ACC112 (cell line): ENCODE measurements around the gene GPHN.

Experiments used
- H2AFZ ChIP-seq: fragments of 200-600 bp; sonication (generic); one replicate; pipeline ENCODE4 v1.6.0; 2017; ENCODE audit warnings: antibody characterized with exemption, low read length; ENCODE audit not compliant: unreplicated experiment
- H3K27ac ChIP-seq: fragments of 200-600 bp; sonication (generic); 2 replicates; pipeline ENCODE4 v1.5.1; 2014; ENCODE audit warnings: low read depth, mild to moderate bottlenecking, antibody characterized with exemption, low read length, moderate library complexity
- H3K27me3 ChIP-seq: fragments of 200-600 bp; sonication (generic); 2 replicates; pipeline ENCODE4 v1.6.1; 2014; ENCODE audit warnings: mild to moderate bottlenecking, antibody characterized with exemption, low read length, moderate library complexity, mixed read lengths; ENCODE audit not compliant: insufficient read depth
- H3K36me3 ChIP-seq: fragments of 200-600 bp; sonication (generic); 2 replicates; pipeline ENCODE4 v1.6.1; 2016; ENCODE audit warnings: mild to moderate bottlenecking, antibody characterized with exemption, low read length, moderate library complexity, mixed read lengths; ENCODE audit not compliant: insufficient read depth
- H3K4me1 ChIP-seq: fragments of 200-600 bp; sonication (generic); one replicate; pipeline ENCODE4 v1.6.1; 2016; ENCODE audit warnings: low read length, mixed read lengths; ENCODE audit not compliant: insufficient read depth, unreplicated experiment, control insufficient read depth
- H3K4me3 ChIP-seq: fragments of 200-600 bp; sonication (generic); 2 replicates; pipeline ENCODE4 v1.5.1; 2014; ENCODE audit warnings: mild to moderate bottlenecking, low read depth, low read length
- H3K79me2 ChIP-seq: fragments of 200-600 bp; sonication (generic); one replicate; pipeline ENCODE4 v1.6.0; 2016; ENCODE audit warnings: low read length; ENCODE audit not compliant: control insufficient read depth, unreplicated experiment, insufficient read depth

Gene GPHN

DNA sequence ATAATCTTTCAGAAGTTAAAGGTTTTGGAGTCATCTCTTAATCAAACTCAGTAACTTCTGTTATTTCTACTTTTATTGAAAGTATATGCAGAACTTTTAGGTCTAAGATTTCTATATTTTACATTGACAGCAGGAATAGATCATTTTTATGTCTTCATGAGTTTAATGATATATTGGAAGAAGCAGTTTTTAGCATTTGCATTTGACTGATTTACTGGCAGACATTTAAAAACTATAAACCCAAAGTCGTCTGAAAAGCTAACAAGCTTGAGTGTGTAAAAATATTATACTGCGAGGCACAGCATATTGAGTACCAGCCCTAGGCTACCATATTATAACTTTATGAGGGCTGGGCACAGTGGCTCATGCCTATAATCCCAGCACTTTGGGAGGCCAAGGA lies 467.3 kb downstream of the GPHN start:
- Histone ChIP-seq H2AFZ (no peak overlapping the region), H3K4me1 (peaks cover 15% of the 10 kb centered on the region), H3K36me3 (no peaks in the 10 kb centered on the region), H3K79me2 (no peaks in the 10 kb centered on the region), H3K27me3 (no peaks in the 10 kb centered on the region), H3K4me3 (no peak overlapping the region), H3K27ac (no peak overlapping the region)

DNA sequence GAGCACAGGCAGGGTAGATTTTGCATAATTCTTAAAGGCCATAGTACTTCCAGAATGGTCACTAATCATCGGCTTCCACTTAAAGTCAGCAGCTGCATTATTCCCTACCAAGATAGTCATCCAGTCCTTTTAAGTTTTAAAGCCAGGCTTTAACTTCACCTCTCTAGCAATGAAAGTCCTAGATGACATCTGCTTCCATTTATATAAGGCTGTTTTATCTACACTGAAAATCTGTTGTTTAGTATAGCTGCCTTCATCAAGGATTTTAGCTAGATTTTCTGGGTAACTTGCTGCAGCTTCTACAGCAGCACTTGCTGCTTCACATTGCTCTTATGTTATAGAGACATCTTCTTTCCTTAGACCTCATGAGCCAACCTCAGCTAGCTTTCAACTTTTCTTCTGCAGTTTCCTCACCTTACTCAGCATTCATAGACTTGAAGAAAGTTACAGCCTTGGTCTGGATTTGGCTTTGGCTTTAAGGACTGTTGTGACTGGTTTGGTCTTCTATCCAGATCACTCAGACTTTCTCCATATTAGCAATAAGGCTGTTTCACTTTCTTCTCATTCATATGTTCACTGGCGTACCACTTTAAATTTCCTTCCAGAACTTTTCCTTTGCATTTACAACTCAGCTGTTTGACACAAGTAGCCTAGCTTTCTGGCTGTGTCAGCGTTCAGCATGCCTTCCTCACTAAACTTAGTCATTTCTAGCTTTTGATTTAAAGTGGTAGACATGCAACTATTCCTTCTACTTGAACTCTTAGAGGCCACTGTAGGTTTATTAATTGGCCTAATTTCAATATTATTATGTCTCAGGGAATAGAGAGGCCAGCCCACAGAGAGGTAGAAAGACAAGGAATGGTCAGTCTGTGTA lies 471.4 kb downstream of the GPHN start:
- H2AFZ ChIP-seq = no peak overlapping the region
- no peaks in the 10 kb centered on the region for H3K36me3 ChIP-seq
- H3K4me3 ChIP-seq = no peak overlapping the region
- H3K27me3 ChIP-seq = no peaks in the 10 kb centered on the region
- H3K79me2 ChIP-seq = no peaks in the 10 kb centered on the region
- peaks cover 10% of the 10 kb centered on the region for H3K4me1 ChIP-seq
- H3K27ac ChIP-seq = no peak overlapping the region

DNA sequence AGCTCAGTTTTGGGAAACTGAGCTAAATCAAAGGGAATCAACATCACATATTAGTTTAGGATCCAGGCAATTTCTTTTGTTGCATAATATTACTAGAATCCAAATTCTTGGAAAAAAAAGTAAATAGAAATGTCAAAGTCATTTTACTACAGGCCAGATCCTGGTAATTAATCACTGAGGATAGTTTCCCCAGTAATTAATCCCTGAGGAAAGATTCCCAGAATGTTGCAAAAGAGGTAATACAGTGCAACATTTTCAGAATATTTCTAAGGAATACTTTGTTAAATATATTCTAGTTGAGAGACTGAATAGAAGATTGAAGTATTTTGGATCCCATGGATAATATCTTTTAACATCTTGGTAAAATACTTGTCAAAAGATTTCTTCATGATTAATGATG lies 474.3 kb downstream of the GPHN start:
- H3K27ac ChIP-seq = no peak overlapping the region
- H3K27me3 ChIP-seq = no peaks in the 10 kb centered on the region
- H2AFZ ChIP-seq = no peak overlapping the region
- no peaks in the 10 kb centered on the region for H3K36me3 ChIP-seq
- H3K4me3 ChIP-seq = no peak overlapping the region
- H3K79me2 ChIP-seq = no peaks in the 10 kb centered on the region
- no peaks in the 10 kb centered on the region for H3K4me1 ChIP-seq

DNA sequence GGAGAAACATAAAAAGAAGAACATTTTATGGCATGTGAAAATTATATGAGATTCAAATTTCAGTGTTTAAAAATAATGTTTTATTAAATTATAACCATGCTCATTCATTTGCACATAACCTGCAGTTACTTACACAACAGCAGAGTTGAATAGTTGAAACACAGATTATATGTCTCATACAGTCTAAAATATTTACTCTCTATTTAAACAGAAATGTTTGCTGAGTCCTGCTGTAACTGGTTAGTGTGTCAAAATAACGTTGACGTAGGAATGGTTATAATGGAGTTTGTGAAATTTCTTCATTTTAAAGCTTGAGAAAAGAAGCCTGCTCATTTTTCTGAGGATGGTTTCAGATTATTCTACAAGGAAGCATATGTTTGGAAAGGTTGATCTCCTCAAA lies 484.8 kb downstream of the GPHN start:
- no peaks in the 10 kb centered on the region for H3K36me3 ChIP-seq
- H3K4me1 ChIP-seq = no peaks in the 10 kb centered on the region
- no peak overlapping the region for H3K27ac ChIP-seq
- no peaks in the 10 kb centered on the region for H3K27me3 ChIP-seq
- H3K79me2 ChIP-seq = no peaks in the 10 kb centered on the region
- no peak overlapping the region for H3K4me3 ChIP-seq
- no peak overlapping the region for H2AFZ ChIP-seq

DNA sequence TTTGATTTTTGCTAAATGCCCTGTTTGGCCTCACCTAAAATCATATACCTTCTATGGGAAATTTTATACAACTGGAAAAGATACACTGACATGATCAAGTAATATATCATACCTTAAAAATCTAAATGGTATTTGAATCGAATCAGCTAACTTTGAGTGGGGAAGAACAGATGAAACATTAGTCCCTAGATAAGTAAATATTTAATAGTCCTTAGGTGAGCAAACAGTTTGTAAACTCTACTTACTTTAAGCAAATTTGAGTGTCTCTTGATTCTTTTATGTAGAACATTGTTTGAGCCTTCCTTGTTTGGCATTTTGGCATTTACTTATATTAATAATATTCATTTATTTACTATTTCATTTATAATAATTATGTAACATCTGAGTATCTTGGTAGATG lies 485.6 kb downstream of the GPHN start:
- Histone ChIP-seq H3K27ac (no peak overlapping the region), H3K4me3 (no peak overlapping the region), H2AFZ (no peak overlapping the region), H3K79me2 (no peaks in the 10 kb centered on the region), H3K27me3 (no peaks in the 10 kb centered on the region), H3K36me3 (no peaks in the 10 kb centered on the region), H3K4me1 (no peaks in the 10 kb centered on the region)

DNA sequence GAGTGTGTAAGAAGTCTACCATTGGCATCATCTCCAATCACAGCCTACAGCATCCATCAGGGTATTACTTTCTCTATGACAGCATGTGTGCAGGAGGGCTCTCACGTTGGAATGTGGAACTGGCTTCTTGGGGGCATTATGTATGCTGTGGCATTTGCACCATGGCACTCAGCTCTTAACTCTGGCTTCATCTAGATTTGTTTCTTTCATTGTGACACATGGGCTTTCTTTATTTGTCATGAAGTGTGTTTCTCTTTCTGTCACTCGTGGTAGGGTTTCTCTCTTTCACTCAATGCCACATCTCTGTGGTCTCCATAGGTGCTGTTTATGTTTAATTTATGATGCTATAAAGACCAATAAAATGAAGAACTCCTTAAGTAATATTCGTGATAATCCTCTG lies 490.1 kb downstream of the GPHN start:
- H2AFZ ChIP-seq = no peak overlapping the region
- no peaks in the 10 kb centered on the region for H3K36me3 ChIP-seq

DNA sequence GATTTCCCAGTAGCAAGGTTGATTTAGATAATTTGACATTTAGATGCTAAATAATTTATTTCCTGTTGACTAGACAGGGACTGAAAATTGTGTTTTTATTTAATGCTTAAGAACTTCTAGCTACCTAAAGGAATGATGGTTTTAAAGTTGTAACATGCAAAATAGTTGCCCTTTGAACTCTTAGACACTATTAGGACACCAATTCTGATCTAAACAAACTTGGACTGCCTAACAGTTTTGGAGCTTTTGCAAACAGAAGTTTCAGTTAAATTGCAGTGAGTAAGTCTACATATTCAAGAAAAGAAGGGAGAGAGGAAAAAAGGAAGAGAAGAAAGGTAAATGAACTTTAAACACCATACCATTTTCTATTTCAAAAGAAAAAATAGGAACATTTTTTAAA lies 492.0 kb downstream of the GPHN start:
- H3K36me3 ChIP-seq = no peaks in the 10 kb centered on the region

More for the DNA sequence above, 490.1 kb downstream of the GPHN start:
- H3K27me3 ChIP-seq = no peaks in the 10 kb centered on the region
- H3K27ac ChIP-seq = no peak overlapping the region
- no peaks in the 10 kb centered on the region for H3K4me1 ChIP-seq
- no peaks in the 10 kb centered on the region for H3K79me2 ChIP-seq
- H3K4me3 ChIP-seq = no peak overlapping the region

DNA sequence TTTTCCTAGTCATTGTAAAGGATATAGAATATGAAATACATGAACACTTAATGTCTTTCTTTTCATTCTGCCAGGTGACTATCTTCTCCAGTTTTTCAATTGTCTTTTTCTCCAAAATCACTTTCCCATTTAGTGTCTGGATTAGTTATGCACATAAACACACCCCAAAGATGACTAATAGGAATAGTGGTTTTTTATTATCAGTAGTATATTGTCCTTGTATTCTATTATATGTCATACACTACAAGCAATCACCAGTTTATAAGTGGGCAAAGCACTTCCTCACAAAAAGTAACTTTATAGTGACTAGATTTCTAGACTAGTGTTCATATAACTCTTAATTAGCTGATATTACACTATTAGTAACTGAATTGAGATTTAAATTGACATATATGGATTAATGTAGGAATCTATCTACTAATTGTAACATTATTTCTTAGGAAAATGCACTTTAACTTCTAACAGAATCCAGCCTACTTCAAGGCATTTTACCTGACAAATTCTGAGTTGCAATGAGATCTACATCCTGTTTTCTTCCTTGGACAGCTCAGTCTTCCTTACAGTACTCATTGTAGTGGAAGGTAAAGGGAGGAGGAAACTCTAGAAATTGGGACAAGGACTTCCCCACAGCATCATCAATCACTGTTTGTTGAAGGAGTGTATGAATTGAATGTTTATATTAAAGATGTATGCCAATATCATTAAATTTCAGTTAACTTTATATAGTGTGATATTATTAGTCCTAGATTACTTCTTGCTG lies 495.2 kb downstream of the GPHN start:
- H3K79me2 ChIP-seq = no peaks in the 10 kb centered on the region
- H3K4me1 ChIP-seq = no peaks in the 10 kb centered on the region
- H3K4me3 ChIP-seq = no peak overlapping the region
- H3K27ac ChIP-seq = no peak overlapping the region
- H3K36me3 ChIP-seq = no peaks in the 10 kb centered on the region
- no peaks in the 10 kb centered on the region for H3K27me3 ChIP-seq
- H2AFZ ChIP-seq = no peak overlapping the region

More for the DNA sequence above, 492.0 kb downstream of the GPHN start:
- Histone ChIP-seq H3K27ac (no peak overlapping the region), H3K4me1 (no peaks in the 10 kb centered on the region), H3K79me2 (no peaks in the 10 kb centered on the region), H3K4me3 (no peak overlapping the region), H2AFZ (no peak overlapping the region), H3K27me3 (no peaks in the 10 kb centered on the region)

DNA sequence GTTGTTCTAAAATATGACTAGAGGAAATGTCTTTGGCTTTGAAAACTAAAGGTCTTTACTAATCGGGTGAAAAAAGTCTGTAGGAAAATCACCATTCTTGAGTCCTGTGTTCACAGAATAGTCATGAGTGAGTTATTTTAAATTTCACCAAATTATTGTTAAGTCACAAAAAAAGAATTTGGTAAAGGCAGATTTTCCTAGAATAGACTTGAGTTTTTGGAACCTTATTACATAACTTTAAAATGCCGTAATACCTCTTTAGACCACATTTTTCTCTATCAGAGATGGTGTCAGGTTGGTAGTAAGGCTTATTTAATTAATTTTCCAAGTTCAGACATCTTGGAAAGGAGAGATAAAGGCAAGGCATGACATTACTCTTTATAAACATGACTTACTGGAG lies 496.6 kb downstream of the GPHN start:
- Histone ChIP-seq H3K79me2 (no peaks in the 10 kb centered on the region), H3K4me3 (no peak overlapping the region), H2AFZ (no peak overlapping the region), H3K27ac (no peak overlapping the region), H3K27me3 (no peaks in the 10 kb centered on the region), H3K36me3 (no peaks in the 10 kb centered on the region), H3K4me1 (no peaks in the 10 kb centered on the region)

DNA sequence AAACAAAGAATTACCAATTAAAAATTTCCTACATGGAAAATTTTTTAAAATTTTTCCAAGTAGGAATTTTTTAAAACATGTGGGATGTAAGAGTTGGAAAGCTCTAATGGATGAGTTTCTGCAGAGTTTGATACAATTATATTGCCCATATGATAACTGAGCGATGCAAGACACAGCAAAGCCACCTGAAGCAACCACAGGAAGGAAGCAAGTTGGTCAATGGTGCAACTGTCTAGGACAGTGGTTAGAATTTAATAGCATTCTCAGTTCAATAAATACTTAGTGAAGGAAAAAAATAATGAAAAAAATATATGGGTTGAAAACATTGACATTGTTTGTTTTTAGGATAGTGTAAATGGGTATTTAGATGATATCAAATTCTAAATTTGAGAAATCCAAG lies 502.7 kb downstream of the GPHN start:
- H3K4me3 ChIP-seq = no peak overlapping the region
- H3K27ac ChIP-seq = no peak overlapping the region
- no peak overlapping the region for H2AFZ ChIP-seq
- no peaks in the 10 kb centered on the region for H3K36me3 ChIP-seq
- no peaks in the 10 kb centered on the region for H3K4me1 ChIP-seq
- H3K27me3 ChIP-seq = no peaks in the 10 kb centered on the region
- H3K79me2 ChIP-seq = no peaks in the 10 kb centered on the region

DNA sequence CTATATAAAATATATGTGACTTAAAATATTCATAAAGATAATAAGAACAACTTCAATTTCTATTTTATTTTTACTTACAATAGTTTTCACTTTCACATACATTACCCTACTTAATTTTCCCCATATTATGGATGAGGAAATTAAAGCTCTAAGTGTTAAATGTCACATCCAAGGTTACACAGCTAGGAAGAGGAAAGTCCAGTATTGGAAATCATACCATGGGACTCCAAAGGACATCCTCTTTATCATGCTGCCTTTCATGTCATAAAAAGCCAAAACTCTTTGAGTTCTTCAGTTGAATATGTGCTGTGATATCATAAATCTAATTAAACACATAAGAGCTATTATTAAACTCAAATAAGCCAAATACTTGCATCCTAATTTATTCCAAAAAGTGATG lies 508.9 kb downstream of the GPHN start:
- Histone ChIP-seq H3K36me3 (no peaks in the 10 kb centered on the region), H3K27me3 (no peaks in the 10 kb centered on the region), H3K4me3 (no peak overlapping the region), H3K27ac (no peak overlapping the region), H3K79me2 (no peaks in the 10 kb centered on the region), H3K4me1 (no peaks in the 10 kb centered on the region), H2AFZ (no peak overlapping the region)
